ENCODE results near the gene ABO.
"Not testable (repeated sequence)": the region's sequence is repeated elsewhere in the genome, so short reads cannot be mapped to it uniquely, and the experiment has no call there.

The ABO gene

GRCh38 chr9:133322701-133323100 lies 47.7 kb upstream of the ABO start:
- no peak for TF ChIP-seq EZH2phosphoT487 (conservative IDR thresholded peaks at IDR 0.05; ENCODE audit: low read length)
- no peak for TF ChIP-seq CTCF (IDR thresholded peaks at IDR 0.05; ENCODE audit: insufficient read depth, low read length, poor library complexity, severe bottlenecking)
- H3K9ac ChIP-seq (ENCODE audit: low read length), result no peak overlapping the region

GRCh38 chr9:133321411-133321935 lies 46.5 kb upstream of the ABO start:
- TF ChIP-seq EZH2phosphoT487 (conservative IDR thresholded peaks at IDR 0.05; ENCODE audit: low read length) (no peak), CTCF (IDR thresholded peaks at IDR 0.05; ENCODE audit: insufficient read depth, low read length, poor library complexity, severe bottlenecking) (no peak)
- H3K79me2 ChIP-seq (ENCODE audit: insufficient read depth, low read length), result no peaks in the 10 kb centered on the region

More at GRCh38 chr9:133322701-133323100, 47.7 kb upstream of the ABO start:
- Histone ChIP-seq H3K4me3 (ENCODE audit: insufficient read depth, low read length, poor library complexity, severe bottlenecking) (no peak overlapping the region), H3F3A (ENCODE audit: insufficient read depth) (no peaks in the 10 kb centered on the region), H3K36me3 (ENCODE audit: low read length) (no peaks in the 10 kb centered on the region), H3K4me2 (ENCODE audit: low read depth, low read length, poor library complexity, severe bottlenecking) (no peak overlapping the region), H3K79me2 (ENCODE audit: insufficient read depth, low read length) (no peaks in the 10 kb centered on the region), H2AFZ (ENCODE audit: low read depth, low read length, severe bottlenecking) (no peak overlapping the region), H3K9me3 (ENCODE audit: insufficient read depth, low read length) (no peaks in the 10 kb centered on the region), H3K9me2 (replicated peaks; ENCODE audit: insufficient read depth, low read length) (no peaks in the 10 kb centered on the region), H4K20me1 (ENCODE audit: low read depth, low read length) (no peaks in the 10 kb centered on the region), H3K27me3 (ENCODE audit: low read length) (no peaks in the 10 kb centered on the region), H3K27ac (ENCODE audit: low read depth, low read length) (no peak overlapping the region)

GRCh38 chr9:133320421-133320881 lies 45.5 kb upstream of the ABO start:
- Histone ChIP-seq H3K9me2 (replicated peaks; ENCODE audit: insufficient read depth, low read length) (no peaks in the 10 kb centered on the region), H3K4me2 (ENCODE audit: low read depth, low read length, poor library complexity, severe bottlenecking) (no peak overlapping the region), H3K27ac (ENCODE audit: low read depth, low read length) (no peak overlapping the region), H2AFZ (ENCODE audit: low read depth, low read length, severe bottlenecking) (no peak overlapping the region), H3K79me2 (ENCODE audit: insufficient read depth, low read length) (no peaks in the 10 kb centered on the region), H3K27me3 (ENCODE audit: low read length) (no peaks in the 10 kb centered on the region), H3K4me3 (ENCODE audit: insufficient read depth, low read length, poor library complexity, severe bottlenecking) (no peak overlapping the region), H3K9me3 (ENCODE audit: insufficient read depth, low read length) (no peaks in the 10 kb centered on the region), H3K9ac (ENCODE audit: low read length) (no peak overlapping the region), H3F3A (ENCODE audit: insufficient read depth) (no peaks in the 10 kb centered on the region), H3K36me3 (ENCODE audit: low read length) (no peaks in the 10 kb centered on the region), H4K20me1 (ENCODE audit: low read depth, low read length) (no peaks in the 10 kb centered on the region)
- no peak for TF ChIP-seq EZH2phosphoT487 (conservative IDR thresholded peaks at IDR 0.05; ENCODE audit: low read length)

More at GRCh38 chr9:133321411-133321935, 46.5 kb upstream of the ABO start:
- H3K4me3 ChIP-seq (ENCODE audit: insufficient read depth, low read length, poor library complexity, severe bottlenecking), result no peak overlapping the region
- H3K9me3 ChIP-seq (ENCODE audit: insufficient read depth, low read length), result no peaks in the 10 kb centered on the region
- no peak overlapping the region for H3K27ac ChIP-seq (ENCODE audit: low read depth, low read length)
- no peak overlapping the region for H3K4me2 ChIP-seq (ENCODE audit: low read depth, low read length, poor library complexity, severe bottlenecking)
- H4K20me1 ChIP-seq (ENCODE audit: low read depth, low read length), result no peaks in the 10 kb centered on the region
- H3K27me3 ChIP-seq (ENCODE audit: low read length), result no peaks in the 10 kb centered on the region
- no peak overlapping the region for H2AFZ ChIP-seq (ENCODE audit: low read depth, low read length, severe bottlenecking)
- H3K9me2 ChIP-seq (replicated peaks; ENCODE audit: insufficient read depth, low read length), result no peaks in the 10 kb centered on the region
- no peaks in the 10 kb centered on the region for H3F3A ChIP-seq (ENCODE audit: insufficient read depth)
- H3K36me3 ChIP-seq (ENCODE audit: low read length), result no peaks in the 10 kb centered on the region
- no peak overlapping the region for H3K9ac ChIP-seq (ENCODE audit: low read length)

- not testable (repeated sequence) for H3K4me3 ChIP-seq (ENCODE audit: insufficient read depth, low read length, poor library complexity, severe bottlenecking); H4K20me1 ChIP-seq (ENCODE audit: low read depth, low read length); H3K27me3 ChIP-seq (ENCODE audit: low read length); H3K9ac ChIP-seq (ENCODE audit: low read length); H3K27ac ChIP-seq (ENCODE audit: low read depth, low read length); H2AFZ ChIP-seq (ENCODE audit: low read depth, low read length, severe bottlenecking); H3K36me3 ChIP-seq (ENCODE audit: low read length); H3K4me2 ChIP-seq (ENCODE audit: low read depth, low read length, poor library complexity, severe bottlenecking); H3K9me2 ChIP-seq (replicated peaks; ENCODE audit: insufficient read depth, low read length); H3K79me2 ChIP-seq (ENCODE audit: insufficient read depth, low read length); H3K9me3 ChIP-seq (ENCODE audit: insufficient read depth, low read length); H3F3A ChIP-seq (ENCODE audit: insufficient read depth)
These were observed 42.5 kb upstream of the ABO start for GRCh38 chr9:133317551-133317950.
